ENCODE results near the gene SPEM2. TPM values are rescaled to one million over a fixed set of nuclear protein-coding genes. Genes with fewer than 3 reads are reported as not detected.
A peak's percentile ranks its signal among the peaks of the same experiment; 100 is the strongest.

SPEM2 gene
- total RNA-seq, 1 donor from 2014 or later: not detected

GRCh38 chr17:7437369-7437863, 12.0 kb downstream of the SPEM2 start:
- peaks cover 43% of the 10 kb centered on the region for H3K4me1 Mint-ChIP-seq
- peaks cover 12% of the 10 kb centered on the region for H3K27me3 Mint-ChIP-seq
- H3K4me3 Mint-ChIP-seq: peak overlapping the region; percentile 93
- peak overlapping the region; percentile 74 for H3K27ac Mint-ChIP-seq
- H3K9me3 Mint-ChIP-seq: no peaks in the 10 kb centered on the region
- intact Hi-C loops (cut with micrococcal nuclease): loop anchor here (2.0 to 5.0 kb wide), 3 partner anchors 220 to 405 kb away; partner anchors contain the start of genes ACADVL, DLG4 and SLC16A11
- no peak for DNase-seq
- H3K36me3 Mint-ChIP-seq (ENCODE audit: low read depth): peaks cover 22% of the 10 kb centered on the region

- Mint-ChIP-seq H3K4me3 (peak overlapping the region; percentile 90), H3K4me1 (peaks cover 43% of the 10 kb centered on the region), H3K36me3 (ENCODE audit: low read depth) (peaks cover 26% of the 10 kb centered on the region), H3K27ac (peak overlapping the region; percentile 74), H3K9me3 (no peaks in the 10 kb centered on the region), H3K27me3 (peaks cover 12% of the 10 kb centered on the region)
- DNase-seq: peak; percentile 93
- intact Hi-C loops (cut with micrococcal nuclease): loop anchor here (2.0 to 5.0 kb wide), 3 partner anchors 221 to 404 kb away; partner anchors contain the start of genes ACADVL, DLG4 and SLC16A11
Measured at GRCh38 chr17:7437950-7438614, 12.7 kb downstream of the SPEM2 start.

DNA sequence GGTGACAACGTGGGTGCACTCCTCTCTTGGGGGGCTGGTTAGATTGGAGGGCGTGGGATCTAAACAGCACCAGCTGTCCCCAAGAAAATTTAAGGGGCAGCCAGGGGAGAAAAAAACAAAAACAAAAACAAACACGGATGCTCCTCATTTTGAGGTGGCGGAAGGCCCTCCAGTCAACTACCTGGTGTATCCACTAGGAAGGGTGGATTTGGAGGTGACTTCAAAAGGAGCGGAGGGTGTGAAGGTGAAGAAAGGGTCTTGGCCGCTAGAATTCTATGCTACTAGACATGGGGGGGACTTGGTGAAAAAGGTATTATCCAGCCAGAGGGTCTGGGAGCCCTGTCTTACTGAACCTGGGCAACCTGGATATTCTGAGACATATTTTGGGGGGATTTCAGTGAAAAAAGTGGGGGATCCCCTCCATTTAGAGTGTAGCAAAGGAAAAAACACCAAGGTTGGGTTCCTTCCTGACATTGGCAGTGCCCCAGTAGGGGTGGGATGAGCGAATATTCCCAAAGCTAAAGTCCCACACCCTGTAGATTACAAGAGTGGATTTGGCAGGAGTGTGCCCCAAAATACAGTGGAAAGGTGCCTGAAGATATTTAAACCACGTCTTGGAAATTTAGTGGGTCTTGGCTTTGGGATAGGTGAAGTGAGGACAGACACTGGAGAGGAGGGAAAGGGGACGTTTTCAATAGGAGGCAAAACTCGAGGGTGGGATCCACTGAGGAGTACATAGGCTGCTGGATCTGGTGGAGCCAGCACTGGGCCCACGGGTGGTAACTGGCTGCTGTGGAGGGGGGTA, 13.4 kb downstream of the SPEM2 start:
- intact Hi-C loops (cut with micrococcal nuclease): loop anchor here (5.0 kb wide), 2 partner anchors 222 to 403 kb away; partner anchors contain the start of genes ACADVL and DLG4
- H3K4me3 Mint-ChIP-seq: peak overlapping the region; percentile 90
- no peak for DNase-seq
- H3K36me3 Mint-ChIP-seq (ENCODE audit: low read depth): peaks cover 31% of the 10 kb centered on the region
- H3K9me3 Mint-ChIP-seq: no peaks in the 10 kb centered on the region
- H3K27me3 Mint-ChIP-seq: peaks cover 14% of the 10 kb centered on the region
- H3K4me1 Mint-ChIP-seq: peaks cover 43% of the 10 kb centered on the region
- peak overlapping the region; percentile 74 for H3K27ac Mint-ChIP-seq

- H3K27ac Mint-ChIP-seq: peak within 1 kb of the TSS; percentile 81
- H3K27me3 Mint-ChIP-seq: peaks cover 16% of the 10 kb centered on the region
- H3K4me3 Mint-ChIP-seq: peak within 1 kb of the TSS; percentile 90
- DNase-seq: peak; percentile 76
- H3K4me1 Mint-ChIP-seq: peaks cover 44% of the 10 kb centered on the region
- peaks cover 34% of the 10 kb centered on the region for H3K36me3 Mint-ChIP-seq (ENCODE audit: low read depth)
- intact Hi-C loops (cut with micrococcal nuclease): loop anchor here (5.0 kb wide), 2 partner anchors 222 to 403 kb away; partner anchors contain the start of genes ACADVL and DLG4
- H3K9me3 Mint-ChIP-seq: no peaks in the 10 kb centered on the region
Measured at GRCh38 chr17:7439462-7440112, 14.2 kb downstream of the SPEM2 start, which contains the start of gene FGF11. Gene FGF11 (plus strand): TSS chr17:7439512. CDS start chr17:7439621, 109 bp downstream.

DNA sequence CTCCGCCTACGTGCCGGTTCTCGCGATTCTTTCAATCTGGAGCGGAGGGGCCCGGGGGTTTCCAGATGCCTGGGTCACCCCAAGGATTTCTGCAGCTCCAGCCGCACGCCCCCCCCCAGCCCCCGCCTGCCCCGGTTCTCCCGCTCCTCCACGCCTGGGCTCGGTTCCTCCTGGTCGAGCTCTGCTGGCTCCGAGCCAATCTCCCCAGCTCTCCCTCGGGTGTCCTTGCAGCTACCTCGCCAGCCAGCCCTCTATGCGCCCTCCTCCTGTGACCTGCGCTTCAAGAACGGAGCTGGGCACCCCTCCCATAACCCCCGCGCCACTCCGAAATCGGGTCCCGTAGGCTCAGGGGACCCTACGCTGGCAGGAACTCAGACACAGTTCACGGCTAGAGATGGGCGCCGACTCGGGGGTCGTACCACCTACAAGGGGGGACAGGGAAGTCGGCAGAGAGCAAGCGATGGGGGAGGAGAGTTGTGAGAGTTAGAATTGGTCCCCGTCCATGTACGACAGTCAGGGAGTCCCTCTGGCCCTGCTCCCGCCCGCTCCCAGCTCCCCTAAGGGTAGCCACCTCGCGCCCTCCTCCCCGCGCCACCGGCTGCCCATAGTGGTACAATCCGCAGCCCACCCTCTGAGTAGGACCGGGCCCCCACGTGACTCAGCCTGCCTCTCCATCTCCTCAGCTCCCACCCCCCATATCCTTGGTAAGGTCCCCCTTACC, 14.9 kb downstream of the SPEM2 start:
- H3K4me1 Mint-ChIP-seq: peaks cover 44% of the 10 kb centered on the region
- DNase-seq: peak; percentile 86
- intact Hi-C loops (cut with micrococcal nuclease): no loop called here
- H3K27me3 Mint-ChIP-seq: peaks cover 18% of the 10 kb centered on the region
- peak overlapping the region; percentile 90 for H3K4me3 Mint-ChIP-seq
- H3K36me3 Mint-ChIP-seq (ENCODE audit: low read depth): peaks cover 34% of the 10 kb centered on the region
- peak overlapping the region; percentile 81 for H3K27ac Mint-ChIP-seq
- no peaks in the 10 kb centered on the region for H3K9me3 Mint-ChIP-seq

GRCh38 chr17:7440834-7441195, 15.4 kb downstream of the SPEM2 start:
- peak; percentile 68 for DNase-seq
- Mint-ChIP-seq H3K4me1 (peaks cover 46% of the 10 kb centered on the region), H3K27ac (no peak overlapping the region), H3K36me3 (ENCODE audit: low read depth) (peaks cover 38% of the 10 kb centered on the region), H3K9me3 (no peaks in the 10 kb centered on the region), H3K27me3 (peaks cover 23% of the 10 kb centered on the region), H3K4me3 (peak overlapping the region; percentile 90)
- intact Hi-C loops (cut with micrococcal nuclease): no loop called here

DNA sequence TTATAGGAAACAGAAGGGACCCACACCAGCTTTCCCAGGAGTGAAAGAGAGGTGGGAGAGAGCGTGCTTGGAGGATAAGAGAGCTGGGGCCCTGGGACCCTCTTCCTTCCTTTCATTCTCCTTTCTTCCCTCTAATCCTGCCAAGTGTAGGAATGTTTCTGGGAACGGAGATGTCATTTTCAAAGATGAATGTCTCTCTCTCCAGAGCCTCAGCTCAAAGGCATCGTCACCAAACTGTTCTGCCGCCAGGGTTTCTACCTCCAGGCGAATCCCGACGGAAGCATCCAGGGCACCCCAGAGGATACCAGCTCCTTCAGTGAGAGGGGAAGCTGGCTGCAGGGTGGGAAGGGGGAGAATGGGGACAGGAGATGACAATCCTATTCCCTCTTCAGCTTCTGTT, 15.8 kb downstream of the SPEM2 start:
- H3K27ac Mint-ChIP-seq: no peak overlapping the region
- peak overlapping the region; percentile 90 for H3K4me3 Mint-ChIP-seq
- H3K36me3 Mint-ChIP-seq (ENCODE audit: low read depth): peaks cover 38% of the 10 kb centered on the region
- intact Hi-C loops (cut with micrococcal nuclease): no loop called here
- H3K9me3 Mint-ChIP-seq: no peaks in the 10 kb centered on the region
- no peak for DNase-seq
- peaks cover 25% of the 10 kb centered on the region for H3K27me3 Mint-ChIP-seq
- H3K4me1 Mint-ChIP-seq: peaks cover 45% of the 10 kb centered on the region

GRCh38 chr17:7442142-7442541, 16.7 kb downstream of the SPEM2 start:
- no peak for DNase-seq
- Mint-ChIP-seq H3K4me1 (peaks cover 43% of the 10 kb centered on the region), H3K27me3 (peaks cover 28% of the 10 kb centered on the region), H3K9me3 (no peaks in the 10 kb centered on the region), H3K4me3 (peak overlapping the region; percentile 48), H3K36me3 (ENCODE audit: low read depth) (peaks cover 39% of the 10 kb centered on the region), H3K27ac (no peak overlapping the region)
- intact Hi-C loops (cut with micrococcal nuclease): no loop called here

DNA sequence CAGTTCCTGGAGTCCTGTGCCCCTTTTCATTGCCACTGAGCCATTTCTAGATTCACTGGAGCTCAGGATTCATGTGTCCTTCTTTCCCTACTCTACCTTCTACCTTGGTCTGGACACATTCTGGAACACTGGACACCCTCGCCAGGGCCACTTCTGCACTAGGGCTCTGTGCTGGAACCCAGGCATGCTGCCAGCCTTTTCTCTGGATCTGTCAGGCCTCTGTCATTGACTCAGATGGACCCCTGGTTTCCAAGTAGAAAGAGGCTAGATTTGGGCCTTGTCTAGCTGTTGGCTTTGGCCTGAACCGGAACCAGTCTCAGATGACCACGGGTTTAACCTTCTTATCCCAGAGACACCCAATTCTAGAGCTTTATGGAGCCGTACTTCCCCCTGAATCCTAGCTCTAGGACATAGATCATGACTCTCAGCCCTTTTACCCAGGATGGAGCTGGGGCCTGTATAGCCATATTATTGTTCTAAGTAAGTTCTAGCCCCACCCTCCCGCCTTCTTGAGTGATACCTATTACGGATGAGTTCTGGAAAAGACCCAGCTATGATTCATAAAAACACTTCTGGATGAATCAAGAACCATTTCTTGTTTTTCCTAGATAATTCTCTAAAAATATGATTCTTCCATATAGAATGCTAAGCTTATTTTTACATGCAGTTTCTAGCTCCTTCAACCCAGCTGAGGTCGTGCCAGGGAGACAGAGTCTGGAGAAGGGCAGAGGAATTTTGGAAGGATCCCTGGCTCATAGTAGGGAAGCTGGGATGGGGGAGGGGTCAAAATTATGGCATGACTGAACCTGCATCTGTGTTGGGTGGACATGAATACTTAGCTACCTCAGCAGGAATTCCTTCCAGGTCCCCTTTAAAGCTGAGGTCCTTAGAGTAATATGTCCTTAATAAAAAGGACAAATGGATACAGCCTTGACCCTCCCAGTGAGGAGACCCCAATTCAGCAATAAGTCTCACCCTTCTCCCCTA, 18.4 kb downstream of the SPEM2 start:
- peaks cover 37% of the 10 kb centered on the region for H3K36me3 Mint-ChIP-seq (ENCODE audit: low read depth)
- peaks cover 37% of the 10 kb centered on the region for H3K4me1 Mint-ChIP-seq
- intact Hi-C loops (cut with micrococcal nuclease): no loop called here
- H3K9me3 Mint-ChIP-seq: no peaks in the 10 kb centered on the region
- DNase-seq: no peak
- H3K27ac Mint-ChIP-seq: peak overlapping the region; percentile 3
- H3K27me3 Mint-ChIP-seq: peaks cover 33% of the 10 kb centered on the region
- H3K4me3 Mint-ChIP-seq: no peak overlapping the region

GRCh38 chr17:7444682-7445618, 19.5 kb downstream of the SPEM2 start, which contains the start of gene CHRNB1:
Gene CHRNB1 (plus strand): TSS chr17:7445061. CDS start chr17:7445128, 67 bp downstream.
- DNase-seq: peak; percentile 76
- Mint-ChIP-seq H3K4me1 (peaks cover 32% of the 10 kb centered on the region), H3K27ac (peak within 1 kb of the TSS; percentile 10), H3K36me3 (ENCODE audit: low read depth) (peaks cover 39% of the 10 kb centered on the region), H3K27me3 (peaks cover 29% of the 10 kb centered on the region), H3K9me3 (no peaks in the 10 kb centered on the region), H3K4me3 (peak within 1 kb of the TSS; percentile 83)
- intact Hi-C loops (cut with micrococcal nuclease): loop anchor here (1.0 kb wide), 1 partner anchor 10 kb away; no protein-coding TSS in a partner anchor

GRCh38 chr17:7445619-7445968, 20.2 kb downstream of the SPEM2 start:
- intact Hi-C loops (cut with micrococcal nuclease): loop anchor here (1.0 kb wide), 1 partner anchor 10 kb away; no protein-coding TSS in a partner anchor

More at GRCh38 chr17:7445619-7445968, 20.2 kb downstream of the SPEM2 start:
- H3K27me3 Mint-ChIP-seq: peaks cover 26% of the 10 kb centered on the region
- DNase-seq: peak; percentile 82
- H3K36me3 Mint-ChIP-seq (ENCODE audit: low read depth): peaks cover 42% of the 10 kb centered on the region
- H3K9me3 Mint-ChIP-seq: no peaks in the 10 kb centered on the region
- H3K4me3 Mint-ChIP-seq: peak overlapping the region; percentile 83
- H3K27ac Mint-ChIP-seq: peak overlapping the region; percentile 10
- H3K4me1 Mint-ChIP-seq: peaks cover 27% of the 10 kb centered on the region
